Hepatic stellate cell (primary cell): ENCODE results near the gene CLCC1.
"Not testable (repeated sequence)": the region's sequence is repeated elsewhere in the genome, so short reads cannot be mapped to it uniquely, and the experiment has no call there.

Experiments
- DNase-seq: peaks from one replicate; pipeline ENCODE4 v3.0.0; 2011; ENCODE audit warnings: low spot score

Gene CLCC1

GRCh38 chr1:108963052-108963686 is at the start of gene CLCC1:
CLCC1 (minus strand) TSS chr1:108963484; CDS start chr1:108950437, 13,047 bp downstream.
- DNase-seq, result peak; percentile 97

GRCh38 chr1:109011335-109011734 is 48.1 kb upstream of the CLCC1 start:
- no peak for DNase-seq

DNA sequence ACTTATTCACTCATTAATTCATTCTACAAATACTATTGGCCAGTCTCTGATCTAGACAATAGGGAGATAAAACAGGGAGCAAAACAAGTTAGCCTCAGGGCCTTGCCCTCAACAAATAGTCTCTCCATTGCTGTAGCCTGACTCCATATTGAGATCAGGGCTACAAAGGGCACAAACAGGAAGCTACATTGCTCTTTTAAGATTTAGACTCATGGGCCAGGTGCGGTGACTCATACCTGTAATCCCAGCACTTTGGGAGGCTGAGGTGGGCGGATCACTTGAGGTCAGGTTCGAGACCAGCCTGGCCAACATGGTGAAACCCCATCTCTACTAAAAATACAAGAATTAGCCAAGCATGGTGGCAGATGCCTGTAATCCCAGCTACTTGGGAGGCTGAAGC is 33.3 kb upstream of the CLCC1 start:
- not testable (repeated sequence) for DNase-seq

DNA sequence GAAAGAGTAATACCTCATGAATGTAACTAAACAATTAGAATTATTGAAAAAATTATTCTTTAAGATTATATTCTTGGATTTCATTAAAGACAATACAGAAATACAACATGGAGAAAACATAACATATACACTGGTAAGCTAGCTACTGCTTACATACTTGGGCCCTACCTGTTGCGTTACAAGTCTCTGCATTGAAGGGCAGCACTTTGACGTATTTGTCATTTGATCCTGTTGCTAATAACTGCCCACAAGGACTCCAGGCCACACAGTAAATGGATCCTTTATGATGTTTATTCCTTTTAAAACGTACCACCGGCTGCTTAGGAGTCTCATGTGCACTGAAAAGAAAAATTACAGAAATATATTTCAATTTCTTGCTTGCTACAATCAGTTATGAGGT is 19.8 kb upstream of the CLCC1 start:
- DNase-seq, result no peak

DNA sequence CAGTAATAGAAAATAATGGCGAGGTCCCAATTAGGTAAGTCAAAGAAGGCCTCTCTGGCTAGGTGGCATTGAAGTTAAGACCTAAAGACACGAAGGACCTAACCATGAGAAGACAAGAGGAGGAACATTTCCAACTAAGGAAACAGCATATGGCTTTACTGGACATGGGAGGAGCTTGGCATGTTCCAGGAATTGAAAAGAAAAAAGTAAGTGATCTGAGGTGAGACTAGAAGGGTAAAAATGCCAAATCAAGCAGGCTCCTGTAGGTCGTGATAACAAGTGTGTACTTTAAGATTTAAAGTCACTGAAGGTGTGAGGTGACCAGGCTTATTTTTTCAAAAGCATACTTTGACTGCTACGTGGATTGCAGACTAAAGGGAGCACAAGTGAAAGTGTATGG is 13.4 kb upstream of the CLCC1 start:
- DNase-seq, result no peak

- DNase-seq, result no peak
Measured at GRCh38 chr1:108972951-108973350, 9.7 kb upstream of the CLCC1 start.

DNA sequence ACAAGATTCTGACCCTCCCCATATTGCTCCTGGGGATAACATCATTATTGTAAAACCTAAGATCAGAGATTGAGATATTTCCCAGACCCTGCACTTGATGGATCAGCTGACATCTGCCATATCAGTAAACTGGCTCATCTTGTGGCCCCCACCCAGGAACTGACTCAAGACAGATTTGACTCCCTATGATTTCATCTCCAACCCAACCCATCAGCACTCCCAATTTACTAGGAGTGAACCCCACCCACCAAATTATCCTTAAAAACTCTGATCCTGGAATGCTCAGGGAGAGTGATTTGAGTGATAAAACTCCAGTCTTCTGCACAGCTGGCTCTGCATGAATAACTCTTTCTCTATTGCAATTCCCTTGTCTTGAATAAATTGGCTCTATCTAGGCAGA is 6.1 kb upstream of the CLCC1 start:
- no peak for DNase-seq

GRCh38 chr1:108962681-108963051 is 618 bp downstream of the CLCC1 start:
- no peak for DNase-seq

DNA sequence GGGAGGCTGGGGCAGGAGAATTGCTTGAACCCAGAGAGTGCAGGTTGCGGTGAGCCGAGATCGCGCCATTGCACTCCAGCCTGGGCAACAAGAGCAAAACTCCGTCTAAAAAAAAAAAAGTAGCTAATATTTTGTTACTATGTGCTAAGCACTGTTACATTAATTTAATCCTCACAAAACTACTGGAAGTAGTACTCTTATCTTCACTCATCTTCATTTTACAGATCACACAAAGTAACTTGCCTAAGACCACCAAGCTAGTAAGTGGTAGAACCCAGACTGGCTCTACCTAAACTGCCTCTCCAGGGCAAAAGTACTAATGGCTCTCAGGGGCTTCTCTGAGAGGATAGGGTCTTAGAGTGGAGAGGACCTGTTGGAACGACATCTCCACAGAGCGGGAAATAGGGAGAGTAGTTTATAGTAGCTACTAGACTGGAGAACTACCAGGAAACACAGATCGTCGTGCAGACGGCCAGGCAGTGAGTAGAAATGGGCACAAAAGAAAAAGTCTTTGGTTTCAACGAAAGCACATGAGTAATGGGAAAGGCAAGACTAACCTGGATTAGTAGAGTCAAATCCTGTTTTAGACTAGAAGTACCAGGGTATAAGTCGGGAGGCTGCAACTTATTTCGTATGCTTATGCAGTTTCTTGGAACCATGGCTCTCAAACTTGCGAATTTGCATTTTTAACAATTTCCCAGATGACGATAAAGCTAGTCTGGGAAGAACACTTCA is 1.4 kb downstream of the CLCC1 start:
- no peak for DNase-seq

GRCh38 chr1:108961198-108961597 is 2.1 kb downstream of the CLCC1 start:
- no peak for DNase-seq

- DNase-seq, result no peak
Measured at GRCh38 chr1:108960719-108961118, 2.6 kb downstream of the CLCC1 start.

- DNase-seq, result no peak
Measured at GRCh38 chr1:108957888-108958287, 5.4 kb downstream of the CLCC1 start.

- DNase-seq, result no peak
Measured at GRCh38 chr1:108955881-108956280, 7.4 kb downstream of the CLCC1 start.

DNA sequence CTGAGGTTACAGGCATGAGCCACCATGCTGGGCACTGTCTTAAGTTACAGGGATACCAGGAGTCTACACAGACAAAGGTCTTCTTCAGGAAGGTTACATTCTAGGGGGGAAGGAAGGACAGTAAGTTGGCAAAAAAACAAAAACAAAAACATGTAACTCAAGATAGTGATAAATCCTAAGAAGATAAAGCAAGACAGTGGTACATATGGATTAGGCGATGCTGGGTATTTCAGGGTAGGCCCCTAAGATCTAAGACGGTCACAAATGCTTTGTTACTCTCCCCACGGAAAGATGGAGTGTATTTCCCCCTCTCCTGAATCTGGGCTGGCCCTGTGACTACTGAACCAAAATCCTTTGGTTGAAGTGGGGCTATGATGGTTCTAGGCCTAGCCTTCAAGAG is 8.2 kb downstream of the CLCC1 start:
- DNase-seq, result no peak

GRCh38 chr1:108953452-108953851 is 9.8 kb downstream of the CLCC1 start:
- no peak for DNase-seq

GRCh38 chr1:108951242-108951641 is 12.0 kb downstream of the CLCC1 start:
- DNase-seq, result no peak

DNA sequence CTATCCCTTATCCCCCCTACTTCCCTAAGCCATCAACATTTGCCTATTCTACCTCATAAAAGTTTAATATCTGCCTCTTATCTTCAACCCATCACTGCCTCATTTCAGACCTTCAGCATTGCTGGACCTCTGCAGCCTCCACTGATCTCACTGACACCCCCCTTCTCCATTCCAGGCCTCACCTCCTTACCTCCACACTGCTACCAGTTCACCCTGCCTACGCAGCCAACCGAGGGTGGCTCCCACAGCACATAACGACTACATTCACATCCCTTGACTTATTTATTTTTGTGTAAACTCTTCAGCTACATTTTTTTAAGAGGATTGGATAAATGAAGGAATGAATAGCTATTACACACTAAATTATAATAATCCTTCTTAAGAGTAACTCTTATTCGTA is 14.2 kb downstream of the CLCC1 start:
- DNase-seq, result no peak

DNA sequence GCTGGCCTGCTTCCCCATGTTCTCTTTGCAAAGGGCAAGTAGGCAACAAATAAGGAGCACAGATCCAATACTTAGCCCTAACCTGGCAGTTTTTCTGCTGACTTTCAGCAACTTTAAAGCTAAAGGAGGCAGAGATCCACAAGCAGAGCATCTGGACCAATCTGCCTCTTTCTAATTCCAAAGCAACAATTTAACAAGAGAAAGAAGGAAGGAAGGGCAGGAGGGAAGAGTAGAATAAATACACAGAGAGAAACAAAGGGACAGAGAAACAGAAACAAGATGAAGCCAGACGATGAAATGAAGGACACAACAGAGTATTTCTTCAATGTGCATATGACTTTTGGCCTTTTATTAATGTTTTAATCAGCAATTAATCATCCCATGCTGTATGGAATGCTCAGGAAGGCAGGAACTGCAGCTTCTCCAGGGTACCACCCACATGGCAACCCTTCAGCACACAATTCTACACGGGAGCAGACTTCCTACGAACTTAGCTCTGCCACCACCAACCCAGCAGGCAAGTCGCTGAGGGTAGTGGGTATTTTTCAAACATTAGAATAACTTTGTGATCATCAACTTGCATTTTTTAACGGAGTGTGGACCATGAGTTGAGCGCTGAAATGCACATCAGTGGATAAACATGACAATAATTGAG is 15.3 kb downstream of the CLCC1 start:
- peak; percentile 17 for DNase-seq

DNA sequence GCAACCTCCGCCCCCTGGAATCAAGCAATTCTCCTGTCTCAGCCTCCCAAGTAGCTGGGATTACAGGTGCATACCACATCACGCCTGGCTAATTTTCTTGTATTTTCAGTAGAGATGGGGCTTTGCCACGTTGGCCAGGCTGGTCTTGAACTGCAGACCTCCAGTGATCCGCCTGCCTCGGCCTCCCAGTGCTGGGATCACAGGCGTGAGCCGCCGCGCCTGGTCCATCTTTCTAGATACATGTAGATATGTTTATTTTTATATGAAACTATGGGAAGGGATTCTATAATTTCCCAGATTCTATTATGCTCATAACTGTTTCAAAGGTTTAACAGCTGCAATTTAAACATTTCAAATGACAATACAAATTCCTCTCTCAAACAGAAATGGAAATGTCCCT is 27.1 kb downstream of the CLCC1 start:
- DNase-seq, result no peak

GRCh38 chr1:108933944-108934343 is 29.3 kb downstream of the CLCC1 start:
- DNase-seq, result no peak

DNA sequence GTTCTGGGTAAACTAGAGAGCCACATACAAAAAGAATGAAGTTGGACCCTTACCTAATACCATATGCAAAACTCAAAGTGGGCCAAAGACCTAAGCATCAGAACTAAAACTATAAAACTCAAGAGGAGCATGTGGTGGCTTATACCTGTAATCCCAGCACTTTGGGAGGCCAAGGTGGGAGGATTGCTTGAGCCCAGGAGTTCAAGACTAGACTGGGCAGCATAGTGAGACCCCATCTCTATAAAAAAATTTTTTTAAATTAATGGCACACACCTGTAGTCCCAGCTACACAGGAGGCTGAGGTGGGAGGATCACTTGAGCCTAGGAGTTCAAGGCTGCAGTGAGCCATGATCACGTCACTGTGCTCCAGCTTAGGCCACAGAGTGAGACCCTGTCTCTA is 35.7 kb downstream of the CLCC1 start:
- not testable (repeated sequence) for DNase-seq

- no peak for DNase-seq
Measured at GRCh38 chr1:108925920-108926319, 37.4 kb downstream of the CLCC1 start.

GRCh38 chr1:108916788-108917187 is 46.5 kb downstream of the CLCC1 start:
- DNase-seq, result no peak
